ENCODE measurements around the gene MISP3. TPM values are rescaled to one million over a fixed set of nuclear protein-coding genes. Genes with fewer than 3 reads are reported as not detected.

MISP3 gene
- total RNA-seq, 2 donors from 2014 or later, result 12.4 to 17.2 TPM

GRCh38 chr19:14078411-14078810 lies 5.8 kb downstream of the MISP3 start:
- no peaks in the 10 kb centered on the region for H3K4me1 ChIP-seq (replicated peaks)

DNA sequence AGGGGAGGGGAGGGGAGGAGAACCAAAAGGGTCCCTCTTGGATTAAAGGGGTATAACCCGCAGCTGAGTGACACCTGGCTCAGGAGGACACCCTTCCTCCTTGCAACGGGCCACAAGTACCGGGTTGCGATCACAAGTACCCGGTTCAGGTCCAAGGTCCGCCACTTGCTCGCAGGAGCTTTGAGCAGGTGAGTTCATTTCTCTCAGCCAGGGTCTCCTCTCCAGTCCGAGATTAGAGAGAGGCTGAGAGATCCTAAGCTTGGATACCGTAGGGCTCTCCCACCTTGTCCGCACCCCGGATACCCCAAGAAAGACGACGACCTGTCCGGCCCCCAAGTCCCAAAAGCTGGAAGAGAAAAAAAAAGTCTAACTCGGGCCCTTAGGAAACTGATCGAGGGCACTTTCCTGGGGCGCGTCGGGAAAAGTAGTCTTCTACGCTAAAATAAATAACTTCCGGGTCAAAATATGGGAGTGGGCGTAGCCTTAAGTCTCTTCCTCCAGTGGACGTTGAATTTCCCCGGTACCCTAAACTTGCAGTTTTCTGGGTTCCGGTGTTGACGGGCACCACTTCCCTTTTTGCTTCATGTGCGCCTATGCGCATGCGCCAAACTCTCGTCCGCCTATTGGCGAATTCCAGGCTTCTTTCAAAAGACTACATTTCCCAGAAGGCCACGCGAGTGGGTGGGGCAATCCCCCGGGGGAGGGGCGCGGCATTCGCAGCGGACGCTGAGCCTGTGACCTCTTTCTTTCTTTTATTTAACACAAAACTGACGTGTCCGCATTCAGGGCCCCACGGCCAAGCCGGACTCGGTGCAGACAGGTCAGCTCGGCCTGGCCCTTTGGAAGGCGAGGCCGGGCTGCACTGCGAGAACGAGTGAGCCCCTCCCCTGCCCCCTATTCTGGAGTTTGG lies 8.6 kb downstream of the MISP3 start:
- H3K36me3 ChIP-seq, result no peaks in the 10 kb centered on the region
- WGBS, result under 1% methylated on average over 50 of the region's 50 CpGs
- intact Hi-C loops (cut with DNase I), result loop anchor here (10.0 kb wide), 1 partner anchor 306 kb away; the partner anchor contains the start of gene C19orf53
- TF ChIP-seq POLR2AphosphoS5 (IDR thresholded peaks at IDR 0.05), result peak; percentile 99
- TF ChIP-seq CTCF (IDR thresholded peaks at IDR 0.05), result peak in 2 of 4 experiments; percentile 25 to 38
- TF ChIP-seq POLR2A (IDR thresholded peaks at IDR 0.05), result peak; percentile 83
- H3K4me3 ChIP-seq, result peak overlapping the region; percentile 70 to 88
- no peaks in the 10 kb centered on the region for H3K9me3 ChIP-seq
- peak overlapping the region; percentile 87 to 91 for H3K27ac ChIP-seq
- peak; percentile 99 for DNase-seq (ENCODE audit: low spot score)
- no peaks in the 10 kb centered on the region for H3K4me1 ChIP-seq (replicated peaks)
- no peaks in the 10 kb centered on the region for H3K27me3 ChIP-seq (replicated peaks; ENCODE audit: insufficient read depth)

More at GRCh38 chr19:14078411-14078810, 5.8 kb downstream of the MISP3 start:
- Histone ChIP-seq H3K9me3 (no peaks in the 10 kb centered on the region), H3K27ac (no peak overlapping the region), H3K4me3 (no peak overlapping the region), H3K36me3 (no peaks in the 10 kb centered on the region), H3K27me3 (replicated peaks; ENCODE audit: insufficient read depth) (no peaks in the 10 kb centered on the region)
- TF ChIP-seq CTCF (IDR thresholded peaks at IDR 0.05) (no peak), POLR2AphosphoS5 (IDR thresholded peaks at IDR 0.05) (no peak), POLR2A (IDR thresholded peaks at IDR 0.05) (no peak)
- no peak for DNase-seq (ENCODE audit: low spot score)
- 94% methylated on average over 2 of the region's 2 CpGs for WGBS
- intact Hi-C loops (cut with DNase I), result no loop called here

- H3K36me3 ChIP-seq, result no peaks in the 10 kb centered on the region
- H3K27ac ChIP-seq, result peak overlapping the region; percentile 87 to 91
- TF ChIP-seq CTCF (IDR thresholded peaks at IDR 0.05) (no peak), POLR2A (IDR thresholded peaks at IDR 0.05) (no peak), POLR2AphosphoS5 (IDR thresholded peaks at IDR 0.05) (no peak)
- DNase-seq (ENCODE audit: low spot score), result peak; percentile 33
- no peaks in the 10 kb centered on the region for H3K4me1 ChIP-seq (replicated peaks)
- peak overlapping the region; percentile 70 to 88 for H3K4me3 ChIP-seq
- intact Hi-C loops (cut with DNase I), result loop anchor here (10.0 kb wide), 1 partner anchor 307 kb away; the partner anchor contains the start of gene C19orf53
- no peaks in the 10 kb centered on the region for H3K27me3 ChIP-seq (replicated peaks; ENCODE audit: insufficient read depth)
- WGBS, result 20% methylated on average over 24 of the region's 24 CpGs
- H3K9me3 ChIP-seq, result no peaks in the 10 kb centered on the region
These were observed 9.4 kb downstream of the MISP3 start for GRCh38 chr19:14081797-14082674.

- Histone ChIP-seq H3K4me1 (replicated peaks) (no peaks in the 10 kb centered on the region), H3K27ac (no peak overlapping the region), H3K4me3 (no peak overlapping the region), H3K36me3 (no peaks in the 10 kb centered on the region), H3K9me3 (no peaks in the 10 kb centered on the region), H3K27me3 (replicated peaks; ENCODE audit: insufficient read depth) (no peaks in the 10 kb centered on the region)
- TF ChIP-seq POLR2A (IDR thresholded peaks at IDR 0.05), result no peak
- intact Hi-C loops (cut with DNase I), result loop anchor here (10.0 kb wide), 1 partner anchor 308 kb away; the partner anchor contains the start of gene C19orf53
- no peak for DNase-seq (ENCODE audit: low spot score)
- 0% methylated on average over 1 of the region's 1 CpG for WGBS
These were observed 10.0 kb downstream of the MISP3 start for GRCh38 chr19:14082675-14082960.
